HCT116 (cell line): ENCODE results near the gene LAMC3.

Source experiments
- EZH2 ChIP-seq: fragments of 200-600 bp; sonication (generic); IDR thresholded peaks from 2 replicates; pipeline ENCODE4 v1.6.1; 2017; ENCODE audit warnings: antibody characterized with exemption, mixed run types
- POLR2A ChIP-seq: IDR thresholded peaks from 2 replicates; pipeline ENCODE4 v1.7.0; 2011; ENCODE audit warnings: borderline replicate concordance; ENCODE audit not compliant: insufficient read depth, insufficient read length; ENCODE audit errors: extremely low read depth
- POLR2AphosphoS5 ChIP-seq: IDR thresholded peaks from 2 replicates; pipeline ENCODE4 v1.6.1; 2011; ENCODE audit warnings: mild to moderate bottlenecking, low read depth, low read length, moderate library complexity
- SIN3A ChIP-seq: IDR thresholded peaks from 2 replicates; pipeline ENCODE4 v1.6.1; 2012; ENCODE audit warnings: low read depth
- SP1 ChIP-seq: IDR thresholded peaks from 2 replicates; pipeline ENCODE4 v1.6.1; 2012; ENCODE audit warnings: low read depth
- SRF ChIP-seq: IDR thresholded peaks from 2 replicates; pipeline ENCODE4 v1.6.1; 2012; ENCODE audit warnings: low read depth
- ZFX ChIP-seq: fragments of 450-650 bp; IDR thresholded peaks from 2 replicates; pipeline ENCODE4 v1.6.1; 2017
- ZNF274 ChIP-seq: fragments of 200-500 bp; sonication (Bioruptor generic); IDR thresholded peaks from 2 replicates; pipeline ENCODE4 v1.6.1; 2014; ENCODE audit warnings: mild to moderate bottlenecking, low read depth, low read length, inconsistent platforms
- TF ChIP-seq, protein P1 (sequence below), 3 experiments: fragments of 200-600 bp in 1 of 3; sonication (generic) in 1 of 3; IDR thresholded peaks in 2 of 3; conservative IDR thresholded peaks in 1 of 3; 2 replicates each; pipeline ENCODE4 v1.5.1; 2012 to 2017; ENCODE audit warnings: low read depth in 2 of 3, low read length in 2 of 3, antibody characterized with exemption in 1 of 3, borderline replicate concordance in 1 of 3, control low read depth in 1 of 3, mild to moderate bottlenecking in 1 of 3, mixed read lengths in 1 of 3, mixed run types in 1 of 3, moderate library complexity in 1 of 3; ENCODE audit not compliant: insufficient read depth in 1 of 3
- TF ChIP-seq, protein P2 (sequence below): IDR thresholded peaks from 2 replicates; pipeline ENCODE4 v1.6.1; 2012; ENCODE audit warnings: low read depth

DNA sequence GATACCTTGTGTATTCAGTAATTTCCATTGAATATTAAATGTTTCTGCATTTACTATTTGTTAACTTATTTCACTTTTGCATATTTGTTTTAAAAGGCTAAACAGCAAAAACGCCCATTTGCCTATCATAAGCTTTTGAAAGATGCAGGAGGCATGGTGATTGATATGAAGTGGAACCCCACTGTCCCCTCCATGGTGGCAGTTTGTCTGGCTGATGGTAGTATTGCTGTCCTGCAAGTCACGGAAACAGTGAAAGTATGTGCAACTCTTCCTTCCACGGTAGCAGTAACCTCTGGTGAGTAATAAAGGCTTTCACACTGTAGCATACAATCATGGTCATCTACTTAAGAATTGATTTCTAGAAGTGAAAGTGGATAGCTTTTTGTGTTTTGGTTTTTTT is 120.2 kb downstream of the LAMC3 start:
- TF ChIP-seq POLR2AphosphoS5 (no peak), SIN3A (no peak), ZNF274 (no peak), ZFX (no peak), EZH2 (no peak), SRF (no peak), SP1 (no peak), POLR2A (no peak)
- TF ChIP-seq, protein P1, sequence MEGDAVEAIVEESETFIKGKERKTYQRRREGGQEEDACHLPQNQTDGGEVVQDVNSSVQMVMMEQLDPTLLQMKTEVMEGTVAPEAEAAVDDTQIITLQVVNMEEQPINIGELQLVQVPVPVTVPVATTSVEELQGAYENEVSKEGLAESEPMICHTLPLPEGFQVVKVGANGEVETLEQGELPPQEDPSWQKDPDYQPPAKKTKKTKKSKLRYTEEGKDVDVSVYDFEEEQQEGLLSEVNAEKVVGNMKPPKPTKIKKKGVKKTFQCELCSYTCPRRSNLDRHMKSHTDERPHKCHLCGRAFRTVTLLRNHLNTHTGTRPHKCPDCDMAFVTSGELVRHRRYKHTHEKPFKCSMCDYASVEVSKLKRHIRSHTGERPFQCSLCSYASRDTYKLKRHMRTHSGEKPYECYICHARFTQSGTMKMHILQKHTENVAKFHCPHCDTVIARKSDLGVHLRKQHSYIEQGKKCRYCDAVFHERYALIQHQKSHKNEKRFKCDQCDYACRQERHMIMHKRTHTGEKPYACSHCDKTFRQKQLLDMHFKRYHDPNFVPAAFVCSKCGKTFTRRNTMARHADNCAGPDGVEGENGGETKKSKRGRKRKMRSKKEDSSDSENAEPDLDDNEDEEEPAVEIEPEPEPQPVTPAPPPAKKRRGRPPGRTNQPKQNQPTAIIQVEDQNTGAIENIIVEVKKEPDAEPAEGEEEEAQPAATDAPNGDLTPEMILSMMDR (IDR thresholded peaks at IDR 0.05 in 2 of 3, conservative IDR thresholded peaks at IDR 0.05 in 1 of 3; ENCODE audit: borderline replicate concordance in 1 of 3, insufficient read depth in 1 of 3, low read depth in 2 of 3, low read length in 2 of 3): no peak
- TF ChIP-seq, protein P2, sequence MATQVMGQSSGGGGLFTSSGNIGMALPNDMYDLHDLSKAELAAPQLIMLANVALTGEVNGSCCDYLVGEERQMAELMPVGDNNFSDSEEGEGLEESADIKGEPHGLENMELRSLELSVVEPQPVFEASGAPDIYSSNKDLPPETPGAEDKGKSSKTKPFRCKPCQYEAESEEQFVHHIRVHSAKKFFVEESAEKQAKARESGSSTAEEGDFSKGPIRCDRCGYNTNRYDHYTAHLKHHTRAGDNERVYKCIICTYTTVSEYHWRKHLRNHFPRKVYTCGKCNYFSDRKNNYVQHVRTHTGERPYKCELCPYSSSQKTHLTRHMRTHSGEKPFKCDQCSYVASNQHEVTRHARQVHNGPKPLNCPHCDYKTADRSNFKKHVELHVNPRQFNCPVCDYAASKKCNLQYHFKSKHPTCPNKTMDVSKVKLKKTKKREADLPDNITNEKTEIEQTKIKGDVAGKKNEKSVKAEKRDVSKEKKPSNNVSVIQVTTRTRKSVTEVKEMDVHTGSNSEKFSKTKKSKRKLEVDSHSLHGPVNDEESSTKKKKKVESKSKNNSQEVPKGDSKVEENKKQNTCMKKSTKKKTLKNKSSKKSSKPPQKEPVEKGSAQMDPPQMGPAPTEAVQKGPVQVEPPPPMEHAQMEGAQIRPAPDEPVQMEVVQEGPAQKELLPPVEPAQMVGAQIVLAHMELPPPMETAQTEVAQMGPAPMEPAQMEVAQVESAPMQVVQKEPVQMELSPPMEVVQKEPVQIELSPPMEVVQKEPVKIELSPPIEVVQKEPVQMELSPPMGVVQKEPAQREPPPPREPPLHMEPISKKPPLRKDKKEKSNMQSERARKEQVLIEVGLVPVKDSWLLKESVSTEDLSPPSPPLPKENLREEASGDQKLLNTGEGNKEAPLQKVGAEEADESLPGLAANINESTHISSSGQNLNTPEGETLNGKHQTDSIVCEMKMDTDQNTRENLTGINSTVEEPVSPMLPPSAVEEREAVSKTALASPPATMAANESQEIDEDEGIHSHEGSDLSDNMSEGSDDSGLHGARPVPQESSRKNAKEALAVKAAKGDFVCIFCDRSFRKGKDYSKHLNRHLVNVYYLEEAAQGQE: no peak
